HG03039 (cell line): ENCODE measurements around the gene GGCX.

Experiments used
- ATAC-seq: cut with Tn5 transposase; IDR thresholded peaks from one replicate; pipeline ENCODE4 v1.9.1; 2021; ENCODE audit warnings: mild to moderate bottlenecking, moderate library complexity; ENCODE audit not compliant: unreplicated experiment

GGCX gene

DNA sequence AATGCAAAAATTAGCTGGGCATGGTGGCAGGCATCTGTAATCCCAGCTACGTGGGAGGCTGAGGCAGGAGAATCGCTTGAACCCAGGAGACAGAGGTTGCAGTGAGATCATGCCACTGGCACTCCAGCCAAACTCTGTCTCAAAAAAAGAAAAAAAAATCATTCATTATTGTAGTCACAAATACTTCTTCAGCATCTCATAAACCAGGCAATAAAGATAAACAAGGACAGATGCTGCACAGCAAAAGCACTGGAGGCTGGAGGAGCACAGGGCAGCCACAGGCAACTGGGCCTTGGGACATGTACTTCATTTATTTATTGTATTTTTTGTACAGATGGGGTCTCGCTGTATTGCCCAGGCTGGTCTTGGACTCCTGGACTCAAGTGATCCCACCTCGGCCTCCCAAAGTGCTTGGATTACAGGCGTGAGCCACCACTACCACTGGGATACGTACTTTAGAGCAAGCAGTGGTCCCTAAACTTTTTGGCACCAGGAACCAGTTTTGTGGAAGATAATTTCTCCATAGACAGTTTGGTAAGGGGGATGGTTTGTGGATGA is 39.1 kb downstream of the GGCX start:
- ATAC-seq = no peak

DNA sequence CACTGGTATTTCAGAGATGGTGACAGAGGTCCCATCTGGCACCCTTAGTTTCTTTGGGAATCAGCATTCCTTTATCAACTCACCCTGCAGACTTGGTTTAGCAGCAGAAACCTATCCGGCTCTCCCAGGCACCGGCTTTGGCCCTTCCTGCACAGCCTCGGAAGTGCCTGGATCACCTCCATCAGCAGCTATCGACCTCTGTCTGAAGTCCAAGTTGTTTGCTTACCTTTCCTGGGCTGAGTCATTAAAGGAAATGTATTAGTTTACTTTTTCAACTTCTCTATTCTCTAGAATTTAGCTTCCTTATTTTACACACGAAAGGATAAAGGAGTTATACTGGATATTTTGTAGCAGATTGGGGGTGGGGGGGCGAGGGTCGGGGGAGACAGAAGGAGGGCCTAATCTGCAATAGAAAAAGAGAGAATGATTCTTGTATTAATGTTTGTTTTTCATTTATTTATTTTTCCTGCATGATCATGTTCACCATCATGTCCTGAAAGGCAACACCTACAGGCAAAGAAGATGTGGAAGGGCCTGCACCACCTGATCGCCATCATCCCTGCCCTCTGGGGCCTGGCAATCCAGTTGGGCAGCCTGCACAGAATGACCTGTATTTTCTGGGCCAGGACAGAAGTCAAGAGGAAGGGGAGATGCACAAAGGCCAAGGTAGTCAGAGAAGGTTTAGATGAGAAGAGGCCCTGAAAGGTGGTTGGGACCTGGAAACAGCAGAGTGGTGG is 44.5 kb downstream of the GGCX start:
- ATAC-seq = no peak

DNA sequence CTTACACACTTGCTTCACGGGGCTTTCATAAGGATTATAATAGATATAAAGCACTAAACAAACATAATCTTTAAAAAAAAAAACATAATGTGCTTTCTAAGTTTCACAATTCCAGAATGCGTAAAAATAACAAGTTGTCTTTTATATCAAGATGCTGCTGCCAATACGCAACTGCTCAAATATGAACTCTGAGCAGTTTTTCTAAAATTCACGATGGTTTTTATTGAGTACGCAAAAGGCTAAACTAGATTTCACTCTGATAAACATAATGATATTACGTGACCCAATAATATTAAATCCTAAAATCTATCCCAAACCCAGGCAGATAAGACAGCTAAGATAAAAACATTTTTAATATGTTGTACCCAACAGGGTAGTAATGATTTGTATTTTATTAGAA is 47.0 kb downstream of the GGCX start:
- ATAC-seq = no peak

DNA sequence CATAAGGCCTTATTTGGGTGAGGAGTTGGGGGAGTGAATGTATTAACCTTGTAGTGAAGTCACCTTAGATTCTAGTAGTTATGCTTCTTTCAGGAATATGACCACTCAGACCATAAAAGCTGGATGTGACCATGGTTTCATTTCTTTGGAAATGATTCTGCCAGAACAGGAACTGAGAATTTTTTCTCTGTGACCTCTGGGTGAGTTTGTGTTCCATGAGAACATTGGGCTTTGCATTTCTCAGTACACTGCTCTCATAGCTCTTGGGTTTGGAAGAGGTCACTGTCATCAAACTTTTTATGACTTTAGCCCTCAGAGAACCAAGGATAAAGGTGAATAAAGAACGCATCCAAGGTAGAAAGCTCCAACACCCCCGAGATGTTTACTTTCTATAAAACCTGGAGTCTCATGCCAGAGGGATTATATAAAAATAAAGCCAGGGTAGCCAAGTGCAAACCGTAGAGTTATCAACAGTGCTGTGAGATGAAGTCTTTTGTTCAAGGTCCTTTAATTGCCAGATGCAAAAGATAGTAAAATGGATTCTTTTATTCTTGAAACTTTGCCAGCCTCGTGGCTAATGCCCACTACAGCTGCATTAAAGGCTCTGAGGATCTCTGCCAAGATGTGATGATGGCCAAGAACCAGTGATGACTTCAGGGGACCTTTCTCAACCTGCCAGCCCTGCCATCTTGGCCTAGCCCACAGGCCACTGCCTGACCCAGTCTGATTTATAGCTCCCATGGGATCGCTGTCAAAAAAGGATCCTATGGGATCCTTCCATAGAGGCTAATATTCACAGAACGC is 50.1 kb downstream of the GGCX start:
- no peak for ATAC-seq

GRCh38 chr2:85506768-85507181 is 54.5 kb downstream of the GGCX start:
- no peak for ATAC-seq

DNA sequence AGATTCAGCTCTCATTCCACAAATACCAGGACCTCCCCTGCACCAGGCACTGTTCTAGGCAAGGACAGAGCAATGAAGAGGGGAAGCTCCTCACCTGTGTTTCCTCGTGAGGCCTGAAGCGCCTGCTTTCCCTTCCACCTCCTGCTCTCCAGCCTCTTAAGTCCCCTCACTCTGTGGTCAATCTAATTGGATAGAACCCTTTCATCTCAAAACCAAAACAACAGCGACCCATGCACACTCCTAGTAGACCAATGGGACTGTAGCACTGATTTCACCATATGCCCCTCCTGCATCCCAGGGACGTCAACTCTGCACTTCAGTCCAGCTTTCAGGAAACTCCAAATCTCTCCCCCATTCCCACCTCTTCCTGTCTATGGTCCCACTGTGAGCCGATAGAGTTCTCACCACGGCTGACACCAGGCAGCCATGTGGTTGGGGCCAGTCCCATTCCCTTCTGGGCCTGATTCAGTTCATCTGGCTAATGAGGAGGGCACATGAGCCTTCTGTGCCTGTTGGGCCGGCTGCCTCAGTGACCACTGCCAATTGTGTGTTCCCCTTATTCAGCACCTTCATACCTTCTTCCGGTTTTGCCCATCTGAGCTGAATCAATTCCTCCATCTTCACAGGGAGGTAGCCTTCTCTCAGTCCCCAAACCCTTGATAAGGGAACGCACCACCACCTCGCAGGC is 55.6 kb downstream of the GGCX start:
- no peak for ATAC-seq

GRCh38 chr2:85504778-85505261 is 56.5 kb downstream of the GGCX start:
- no peak for ATAC-seq

GRCh38 chr2:85503851-85504777 is 57.2 kb downstream of the GGCX start:
- ATAC-seq = no peak

DNA sequence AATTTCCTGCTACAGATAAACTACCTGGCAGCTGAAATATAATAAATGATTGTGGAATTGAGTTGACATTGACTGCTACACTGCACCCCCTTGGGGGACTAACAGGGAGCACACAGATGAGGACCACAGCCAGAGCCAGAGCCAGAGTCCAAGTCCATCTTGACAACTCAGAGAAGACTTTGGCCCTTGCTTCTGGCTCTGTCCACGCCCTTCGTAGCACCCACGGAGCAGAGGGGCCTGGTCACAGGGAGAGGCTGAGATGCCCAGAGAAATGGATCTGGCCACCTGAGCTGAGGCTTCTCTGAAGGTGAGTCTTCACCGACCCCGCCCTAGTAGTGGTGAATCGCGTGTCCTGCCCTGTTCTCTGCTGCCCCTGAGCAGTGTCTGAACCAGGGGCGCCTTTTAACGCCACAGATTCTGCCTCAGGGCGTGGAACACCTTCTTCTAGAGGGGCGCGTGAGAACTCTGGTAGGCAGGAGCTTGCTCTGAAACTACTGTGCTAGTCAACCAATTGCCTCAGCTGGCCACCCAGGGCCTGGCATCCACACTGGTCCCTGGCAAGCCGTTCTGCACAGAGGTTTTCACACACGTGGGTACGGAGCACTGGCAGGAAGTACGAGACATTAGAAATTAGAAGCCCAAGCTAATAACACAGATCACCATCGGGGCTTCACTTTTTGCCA is 58.0 kb downstream of the GGCX start:
- ATAC-seq = no peak

GRCh38 chr2:85502720-85503119 is 58.6 kb downstream of the GGCX start:
- no peak for ATAC-seq

GRCh38 chr2:85501248-85501647 is 60.0 kb downstream of the GGCX start:
- ATAC-seq = no peak

- no peak for ATAC-seq
Observed at GRCh38 chr2:85497944-85498630, 63.2 kb downstream of the GGCX start.

- no peak for ATAC-seq
Observed at GRCh38 chr2:85496436-85496835, 64.9 kb downstream of the GGCX start.
